GM21526 (cell line): ENCODE data around the gene CALM3.
"Not testable (repeated sequence)": the region's sequence is repeated elsewhere in the genome, so short reads cannot be mapped to it uniquely, and the experiment has no call there.

Source experiments
- ATAC-seq: cut with Tn5 transposase; IDR thresholded peaks from one replicate; pipeline ENCODE4 v1.9.1; 2021; ENCODE audit warnings: moderate library complexity; ENCODE audit not compliant: unreplicated experiment, low FRiP score

The CALM3 gene

DNA sequence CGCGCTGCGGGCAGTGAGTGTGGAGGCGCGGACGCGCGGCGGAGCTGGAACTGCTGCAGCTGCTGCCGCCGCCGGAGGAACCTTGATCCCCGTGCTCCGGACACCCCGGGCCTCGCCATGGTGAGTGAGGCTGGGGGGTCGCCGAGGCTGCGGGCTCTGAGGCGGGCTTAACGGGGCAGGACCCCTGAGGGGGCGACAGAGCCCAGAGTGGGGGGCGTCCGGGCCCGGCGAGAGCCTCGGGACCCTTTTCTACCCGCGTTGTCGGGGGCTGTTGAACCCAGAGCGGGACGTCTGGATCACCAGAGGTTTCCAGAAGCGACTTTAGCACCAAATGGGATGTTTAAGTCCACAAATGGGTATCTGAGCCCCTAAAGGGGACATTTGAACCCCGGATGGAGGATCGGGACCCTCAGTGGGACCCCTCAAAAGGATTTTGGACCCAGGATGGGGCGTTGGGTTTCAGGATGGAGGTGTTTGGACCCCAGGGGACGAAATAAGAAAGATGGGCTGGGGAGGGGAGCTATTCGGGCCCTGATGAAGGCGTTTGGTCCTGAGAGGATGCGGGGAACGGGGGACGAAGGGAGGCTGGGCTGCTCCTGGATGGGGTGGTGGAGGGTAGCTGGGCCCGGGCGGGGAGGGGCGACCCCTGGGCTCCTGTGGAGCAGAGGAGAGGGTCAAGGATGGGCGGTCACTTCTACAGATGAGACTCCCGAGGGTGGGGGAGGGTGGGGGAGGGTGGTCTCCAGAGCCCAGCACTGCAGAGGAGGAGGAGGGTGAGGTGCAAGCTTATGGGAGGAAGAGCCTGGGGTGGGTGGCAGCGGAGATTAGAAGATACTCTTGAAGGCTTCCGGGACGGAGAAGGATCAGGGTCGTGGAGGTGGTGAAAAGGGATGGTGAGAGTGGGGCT, at the start of gene CALM3:
CALM3 (plus strand) TSS at position 13 of the 907 bp plus-strand sequence; CDS start at position 118, 105 bp downstream.
- ATAC-seq, result peak; percentile 45

DNA sequence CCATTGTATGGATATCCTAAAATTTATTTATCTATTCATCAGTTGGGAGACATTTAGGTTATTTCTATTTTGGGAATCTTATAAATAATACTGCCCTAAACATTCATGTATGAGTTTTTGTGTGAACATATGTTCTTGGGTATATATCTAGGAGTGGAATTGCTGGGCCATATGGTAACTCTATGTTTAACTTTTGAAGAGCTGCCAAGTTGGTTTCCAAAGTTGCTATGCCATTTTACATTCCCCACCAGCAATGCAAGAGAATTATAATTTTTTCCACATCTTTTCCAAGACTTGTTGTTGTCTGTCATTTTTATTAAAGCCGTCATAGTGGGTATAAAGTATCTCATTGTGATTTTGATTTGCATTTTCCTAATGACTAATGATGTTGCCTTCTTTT, 48.2 kb upstream of the CALM3 start:
- no peak for ATAC-seq

GRCh38 chr19:46554161-46554560, 47.0 kb upstream of the CALM3 start:
- ATAC-seq, result no peak

GRCh38 chr19:46555628-46556280, 45.4 kb upstream of the CALM3 start:
- ATAC-seq, result no peak

GRCh38 chr19:46556471-46556870, 44.7 kb upstream of the CALM3 start:
- ATAC-seq, result not testable (repeated sequence)

- ATAC-seq, result no peak
These were observed 41.9 kb upstream of the CALM3 start for GRCh38 chr19:46559203-46559602.

GRCh38 chr19:46559675-46560074, 41.5 kb upstream of the CALM3 start:
- not testable (repeated sequence) for ATAC-seq

GRCh38 chr19:46564701-46565100, 36.4 kb upstream of the CALM3 start:
- no peak for ATAC-seq

DNA sequence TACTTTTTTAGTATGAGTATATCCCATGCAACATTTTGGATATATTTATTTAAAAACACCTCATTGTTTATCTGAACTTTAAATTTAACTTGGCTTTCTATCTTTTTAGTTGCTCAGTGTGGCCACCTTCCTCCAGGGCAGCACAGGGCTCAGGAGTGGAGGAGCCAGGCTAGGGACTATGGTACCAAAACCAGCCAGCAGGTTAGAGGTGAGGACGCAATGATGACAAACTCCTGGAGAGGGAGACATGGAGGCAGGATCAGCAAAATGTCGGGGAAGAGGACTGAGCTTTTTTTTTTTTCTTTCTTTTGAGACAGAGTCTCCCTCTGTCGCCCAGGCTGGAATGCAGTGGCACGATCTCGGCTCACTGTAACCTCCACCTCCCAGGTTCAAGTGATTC, 29.6 kb upstream of the CALM3 start:
- ATAC-seq, result no peak

- no peak for ATAC-seq
These were observed 27.2 kb upstream of the CALM3 start for GRCh38 chr19:46573679-46574498.

- no peak for ATAC-seq
These were observed 26.6 kb upstream of the CALM3 start for GRCh38 chr19:46574533-46574932.

DNA sequence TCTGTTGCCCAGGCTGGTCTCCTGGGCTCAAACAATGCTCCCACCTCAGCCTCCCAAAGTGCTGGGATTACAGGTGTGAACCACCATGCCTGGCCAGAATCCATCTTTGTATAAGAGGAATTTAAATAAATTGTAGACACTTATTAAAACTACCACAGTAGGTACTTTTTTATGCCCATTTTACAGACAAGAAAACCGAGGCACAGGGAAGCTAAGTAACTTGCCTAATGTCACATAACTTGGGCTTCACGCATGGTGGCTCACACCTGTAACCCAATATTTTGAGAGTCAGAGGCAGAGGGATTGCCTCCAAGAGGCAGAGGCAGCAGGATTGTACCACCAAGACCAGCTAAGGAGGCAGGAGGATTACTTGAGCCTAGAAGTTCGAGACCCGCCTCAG, 22.7 kb upstream of the CALM3 start:
- ATAC-seq, result no peak

- no peak for ATAC-seq
These were observed 21.7 kb upstream of the CALM3 start for GRCh38 chr19:46579361-46579879.

GRCh38 chr19:46580247-46580646, 20.9 kb upstream of the CALM3 start:
- no peak for ATAC-seq

DNA sequence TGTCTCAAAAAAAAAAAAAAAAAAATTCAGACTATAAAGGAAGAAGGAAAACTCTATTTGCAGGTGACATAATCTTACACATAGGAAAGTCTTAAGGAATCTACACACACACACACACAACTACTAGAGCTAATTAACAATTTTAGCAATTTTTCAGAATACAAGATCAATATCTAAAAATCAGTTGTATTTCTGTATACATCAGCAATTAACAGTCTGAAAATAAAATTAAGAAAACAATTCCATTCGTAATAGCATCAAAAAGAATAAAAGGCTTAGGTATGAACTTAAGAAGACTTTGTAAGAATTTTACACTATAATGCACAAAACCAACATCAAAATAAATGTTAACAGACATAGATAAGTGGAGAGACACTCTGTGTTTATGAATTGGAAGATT, 15.6 kb upstream of the CALM3 start:
- ATAC-seq, result no peak

GRCh38 chr19:46586294-46586693, 14.8 kb upstream of the CALM3 start:
- no peak for ATAC-seq

- ATAC-seq, result no peak
These were observed 13.3 kb upstream of the CALM3 start for GRCh38 chr19:46587861-46588260.

GRCh38 chr19:46591254-46591653, 9.9 kb upstream of the CALM3 start:
- no peak for ATAC-seq

GRCh38 chr19:46591870-46592269, 9.3 kb upstream of the CALM3 start:
- no peak for ATAC-seq

GRCh38 chr19:46596008-46596407, 5.1 kb upstream of the CALM3 start:
- ATAC-seq, result no peak
